ENCODE measurements around the gene RIN2. TPM values are rescaled to one million over a fixed set of nuclear protein-coding genes. Genes with fewer than 3 reads are reported as not detected.

RIN2 gene
- total RNA-seq, 1 experiment from 2014 or later, result 46.2 TPM

DNA sequence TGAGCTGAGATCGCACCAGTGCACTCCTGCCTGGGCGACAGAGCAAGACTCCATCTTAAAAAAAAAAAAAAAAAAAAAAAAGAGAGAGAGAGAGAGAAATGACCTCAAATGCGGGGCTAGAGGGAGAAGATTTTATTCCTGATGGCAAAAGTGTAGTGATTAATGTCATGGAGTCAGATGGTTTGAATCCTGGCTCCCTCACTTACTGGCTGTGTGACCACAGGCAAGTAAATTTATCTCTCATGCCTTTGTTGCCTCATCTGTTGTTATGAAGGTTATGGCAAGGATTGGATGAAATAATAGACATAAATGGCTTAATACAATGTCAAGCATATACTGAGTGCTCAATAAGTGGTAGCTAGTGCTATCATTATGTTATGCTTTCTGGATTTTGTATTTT, 29.3 kb downstream of the RIN2 start:
- no TSS peak for BruUV-seq (replicated peaks)
- H3K79me2 ChIP-seq (ENCODE audit: low read depth), result no peaks in the 10 kb centered on the region
- no peak overlapping the region for H3K27ac ChIP-seq
- H3K4me1 ChIP-seq (replicated peaks; ENCODE audit: insufficient read depth), result peaks cover 44% of the 10 kb centered on the region
- CTCF ChIA-PET, result interaction anchor here (0.6 kb wide), 2 partner anchors 99 to 126 kb away, joined by 3 to 11 read pairs; no protein-coding TSS in a partner anchor
- H3K27me3 ChIP-seq (ENCODE audit: insufficient read depth, low read depth), result no peaks in the 10 kb centered on the region
- POLR2A ChIA-PET (ENCODE audit: unreplicated experiment), result no interaction called here
- H2AFZ ChIP-seq, result no peak overlapping the region
- no peaks in the 10 kb centered on the region for H4K20me1 ChIP-seq (ENCODE audit: insufficient read depth)
- H3K4me3 ChIP-seq, result no peak overlapping the region
- peaks cover 4% of the 10 kb centered on the region; the same call in 1 of the 2 replicates for H3K36me3 ChIP-seq (ENCODE audit: low read depth)
- no peak overlapping the region for H3K4me2 ChIP-seq
- intact Hi-C loops (cut with micrococcal nuclease; ENCODE audit: unreplicated experiment), result no loop called here
- H3K9me3 ChIP-seq (ENCODE audit: insufficient read depth, low read depth), result peaks cover 7% of the 10 kb centered on the region; the same call in 1 of the 2 replicates
- H3K9me2 ChIP-seq (ENCODE audit: insufficient read depth), result no peaks in the 10 kb centered on the region
- DNase-seq, result no peak
- peaks cover 39% of the 10 kb centered on the region for H3F3A ChIP-seq (ENCODE audit: insufficient read depth, low read depth)
- TF ChIP-seq CTCF (conservative IDR thresholded peaks at IDR 0.05), result no peak
- no peak for TF ChIP-seq EZH2 (IDR thresholded peaks at IDR 0.05; ENCODE audit: low read depth)

- peaks cover 24% of the 10 kb centered on the region for H3F3A ChIP-seq (ENCODE audit: insufficient read depth, low read depth)
- H3K79me2 ChIP-seq (ENCODE audit: low read depth), result no peaks in the 10 kb centered on the region
- POLR2A ChIA-PET (ENCODE audit: unreplicated experiment), result no interaction called here
These were observed 31.0 kb downstream of the RIN2 start for GRCh38 chr20:19789009-19789408.

DNA sequence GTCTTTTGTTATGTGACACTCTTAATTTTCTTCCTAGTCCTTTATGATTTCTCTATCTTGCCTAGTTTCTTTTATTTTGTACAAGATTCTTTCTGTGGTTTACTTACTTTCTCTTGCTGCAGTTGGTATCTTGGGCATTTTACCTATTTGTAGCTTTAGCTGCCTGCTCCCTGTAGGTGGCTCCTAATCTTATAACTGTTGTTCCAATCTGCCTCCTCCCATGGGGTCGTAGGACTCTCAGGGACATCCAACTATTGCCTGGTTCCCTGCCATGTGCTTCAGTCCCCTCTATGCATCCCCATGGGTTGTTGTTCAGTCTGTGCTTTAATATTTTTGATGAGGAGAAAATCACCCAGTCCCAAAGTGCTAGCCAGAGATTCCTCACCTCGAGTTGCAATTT, 31.4 kb downstream of the RIN2 start:
- Histone ChIP-seq H3F3A (ENCODE audit: insufficient read depth, low read depth) (peaks cover 20% of the 10 kb centered on the region), H3K4me3 (no peak overlapping the region), H3K9me2 (ENCODE audit: insufficient read depth) (no peaks in the 10 kb centered on the region), H4K20me1 (ENCODE audit: insufficient read depth) (no peaks in the 10 kb centered on the region), H3K9me3 (ENCODE audit: insufficient read depth, low read depth) (peaks cover 7% of the 10 kb centered on the region; the same call in 1 of the 2 replicates), H2AFZ (no peak overlapping the region), H3K4me2 (no peak overlapping the region), H3K36me3 (ENCODE audit: low read depth) (peaks cover 4% of the 10 kb centered on the region; the same call in 1 of the 2 replicates), H3K27me3 (ENCODE audit: insufficient read depth, low read depth) (no peaks in the 10 kb centered on the region), H3K27ac (no peak overlapping the region), H3K4me1 (replicated peaks; ENCODE audit: insufficient read depth) (peaks cover 24% of the 10 kb centered on the region), H3K79me2 (ENCODE audit: low read depth) (no peaks in the 10 kb centered on the region)
- intact Hi-C loops (cut with micrococcal nuclease; ENCODE audit: unreplicated experiment), result no loop called here
- BruUV-seq (replicated peaks), result no TSS peak
- POLR2A ChIA-PET (ENCODE audit: unreplicated experiment), result no interaction called here
- DNase-seq, result no peak
- TF ChIP-seq EZH2 (IDR thresholded peaks at IDR 0.05; ENCODE audit: low read depth) (no peak), CTCF (conservative IDR thresholded peaks at IDR 0.05) (no peak)
- CTCF ChIA-PET, result interaction anchor here (0.6 kb wide), 1 partner anchor 97 kb away, joined by 3 read pairs; no protein-coding TSS in a partner anchor

More at GRCh38 chr20:19789009-19789408, 31.0 kb downstream of the RIN2 start:
- no TSS peak for BruUV-seq (replicated peaks)
- CTCF ChIA-PET, result no interaction called here
- H3K4me3 ChIP-seq, result no peak overlapping the region
- peaks cover 7% of the 10 kb centered on the region; the same call in 1 of the 2 replicates for H3K9me3 ChIP-seq (ENCODE audit: insufficient read depth, low read depth)
- H2AFZ ChIP-seq, result no peak overlapping the region
- no peaks in the 10 kb centered on the region for H3K27me3 ChIP-seq (ENCODE audit: insufficient read depth, low read depth)
- intact Hi-C loops (cut with micrococcal nuclease; ENCODE audit: unreplicated experiment), result no loop called here
- H3K27ac ChIP-seq, result no peak overlapping the region
- no peaks in the 10 kb centered on the region for H3K9me2 ChIP-seq (ENCODE audit: insufficient read depth)
- DNase-seq, result no peak
- no peak for TF ChIP-seq CTCF (conservative IDR thresholded peaks at IDR 0.05)
- TF ChIP-seq EZH2 (IDR thresholded peaks at IDR 0.05; ENCODE audit: low read depth), result no peak
- H4K20me1 ChIP-seq (ENCODE audit: insufficient read depth), result no peaks in the 10 kb centered on the region
- no peak overlapping the region for H3K4me2 ChIP-seq
- H3K4me1 ChIP-seq (replicated peaks; ENCODE audit: insufficient read depth), result peaks cover 28% of the 10 kb centered on the region
- H3K36me3 ChIP-seq (ENCODE audit: low read depth), result peaks cover 4% of the 10 kb centered on the region; the same call in 1 of the 2 replicates
